Choroid plexus epithelial cell (primary cell): ENCODE data around the gene CA7.
A peak's percentile ranks its signal among the peaks of the same experiment; 100 is the strongest.

Experiments
- DNase-seq: peaks from one replicate; pipeline ENCODE4 v3.0.0-alpha.2; 2010; ENCODE audit warnings: low read depth
- H3K4me3 ChIP-seq: 2 replicates; pipeline ENCODE4 v1.5.1; 2011; ENCODE audit warnings: low read depth, mild to moderate bottlenecking, control low read depth, low read length, moderate library complexity
- TF ChIP-seq, protein P1 (sequence below): conservative IDR thresholded peaks from 2 replicates; pipeline ENCODE4 v1.5.1; 2011; ENCODE audit warnings: low read depth, mild to moderate bottlenecking, control low read depth, inconsistent platforms, low read length, moderate library complexity

CA7 gene

DNA sequence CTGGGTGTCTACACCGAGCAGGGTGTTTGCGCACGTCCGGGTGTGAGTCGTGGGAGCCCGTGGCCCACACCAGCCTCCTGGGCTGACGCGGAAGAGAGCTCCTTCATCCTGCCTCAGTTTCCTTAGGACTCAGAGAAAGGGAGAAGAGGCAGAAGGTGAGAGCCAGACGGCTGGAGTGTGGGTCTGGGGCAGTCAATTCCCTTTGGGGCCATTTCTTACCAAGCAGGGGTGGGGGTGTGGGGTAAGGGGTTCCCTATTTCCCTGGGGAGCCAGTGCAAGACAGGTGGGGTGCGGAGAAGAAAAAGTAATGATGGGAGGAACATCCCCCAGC is 831 bp downstream of the CA7 start:
- TF ChIP-seq, protein P1, sequence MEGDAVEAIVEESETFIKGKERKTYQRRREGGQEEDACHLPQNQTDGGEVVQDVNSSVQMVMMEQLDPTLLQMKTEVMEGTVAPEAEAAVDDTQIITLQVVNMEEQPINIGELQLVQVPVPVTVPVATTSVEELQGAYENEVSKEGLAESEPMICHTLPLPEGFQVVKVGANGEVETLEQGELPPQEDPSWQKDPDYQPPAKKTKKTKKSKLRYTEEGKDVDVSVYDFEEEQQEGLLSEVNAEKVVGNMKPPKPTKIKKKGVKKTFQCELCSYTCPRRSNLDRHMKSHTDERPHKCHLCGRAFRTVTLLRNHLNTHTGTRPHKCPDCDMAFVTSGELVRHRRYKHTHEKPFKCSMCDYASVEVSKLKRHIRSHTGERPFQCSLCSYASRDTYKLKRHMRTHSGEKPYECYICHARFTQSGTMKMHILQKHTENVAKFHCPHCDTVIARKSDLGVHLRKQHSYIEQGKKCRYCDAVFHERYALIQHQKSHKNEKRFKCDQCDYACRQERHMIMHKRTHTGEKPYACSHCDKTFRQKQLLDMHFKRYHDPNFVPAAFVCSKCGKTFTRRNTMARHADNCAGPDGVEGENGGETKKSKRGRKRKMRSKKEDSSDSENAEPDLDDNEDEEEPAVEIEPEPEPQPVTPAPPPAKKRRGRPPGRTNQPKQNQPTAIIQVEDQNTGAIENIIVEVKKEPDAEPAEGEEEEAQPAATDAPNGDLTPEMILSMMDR: no peak
- DNase-seq: no peak
- H3K4me3 ChIP-seq: peak overlapping the region; percentile 48

DNA sequence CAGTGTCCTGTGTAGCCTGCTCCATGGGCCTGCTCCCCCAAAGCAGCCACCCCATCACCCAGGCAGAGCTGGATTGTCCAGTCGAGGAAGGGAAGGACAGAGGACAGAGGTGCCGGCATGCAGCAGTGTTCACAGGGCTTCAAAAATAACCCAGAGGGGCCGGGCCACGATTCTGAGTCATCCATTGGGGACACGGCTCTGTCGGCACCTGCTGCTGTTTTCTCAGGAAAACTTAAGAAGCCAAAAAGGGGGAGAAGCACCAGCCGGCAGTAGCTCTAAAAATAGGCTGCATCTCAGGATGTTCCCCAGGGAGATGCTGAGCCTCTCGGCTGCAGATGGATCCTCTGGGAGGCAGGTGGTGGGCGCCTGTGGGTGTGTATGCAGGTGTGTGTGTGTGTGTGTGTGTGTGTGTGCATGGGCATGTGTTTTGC is 1.6 kb downstream of the CA7 start:
- no peak overlapping the region for H3K4me3 ChIP-seq
- DNase-seq: no peak
- TF ChIP-seq, protein P1: no peak

DNA sequence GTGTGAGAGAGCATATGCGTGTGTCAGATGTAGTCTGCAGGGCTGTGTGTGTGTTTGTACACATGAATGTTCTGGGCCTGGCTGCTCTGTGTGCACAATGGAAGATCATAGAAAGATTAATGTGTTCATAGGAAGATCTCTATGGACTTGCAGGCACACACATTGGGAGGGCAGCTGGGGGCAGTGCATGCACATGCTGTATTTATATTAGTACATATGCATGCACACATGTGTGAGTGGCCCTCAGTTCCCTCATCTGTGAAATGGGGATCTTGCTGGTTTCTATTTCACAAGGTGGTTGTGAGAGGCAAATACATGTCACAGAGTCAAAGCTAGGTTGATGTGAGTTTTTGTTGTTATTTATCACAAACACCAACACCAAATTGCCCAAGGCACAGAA is 2.1 kb downstream of the CA7 start:
- no peak overlapping the region for H3K4me3 ChIP-seq
- TF ChIP-seq, protein P1: no peak
- no peak for DNase-seq

DNA sequence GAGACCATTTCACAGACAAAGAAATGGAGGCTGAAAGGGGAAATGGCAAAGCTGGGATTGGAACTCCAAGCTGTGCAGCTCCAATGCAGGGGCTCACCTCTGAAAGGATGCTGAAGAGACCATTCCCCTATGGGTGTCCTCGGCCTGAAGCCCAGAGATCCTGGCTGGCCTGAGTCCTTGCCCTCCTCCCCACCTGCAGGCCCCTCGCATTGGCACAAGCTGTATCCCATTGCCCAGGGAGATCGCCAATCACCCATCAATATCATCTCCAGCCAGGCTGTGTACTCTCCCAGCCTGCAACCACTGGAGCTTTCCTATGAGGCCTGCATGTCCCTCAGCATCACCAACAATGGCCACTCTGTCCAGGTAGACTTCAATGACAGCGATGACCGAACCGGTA is 2.6 kb downstream of the CA7 start:
- TF ChIP-seq, protein P1: no peak
- no peak for DNase-seq
- H3K4me3 ChIP-seq: no peak overlapping the region

DNA sequence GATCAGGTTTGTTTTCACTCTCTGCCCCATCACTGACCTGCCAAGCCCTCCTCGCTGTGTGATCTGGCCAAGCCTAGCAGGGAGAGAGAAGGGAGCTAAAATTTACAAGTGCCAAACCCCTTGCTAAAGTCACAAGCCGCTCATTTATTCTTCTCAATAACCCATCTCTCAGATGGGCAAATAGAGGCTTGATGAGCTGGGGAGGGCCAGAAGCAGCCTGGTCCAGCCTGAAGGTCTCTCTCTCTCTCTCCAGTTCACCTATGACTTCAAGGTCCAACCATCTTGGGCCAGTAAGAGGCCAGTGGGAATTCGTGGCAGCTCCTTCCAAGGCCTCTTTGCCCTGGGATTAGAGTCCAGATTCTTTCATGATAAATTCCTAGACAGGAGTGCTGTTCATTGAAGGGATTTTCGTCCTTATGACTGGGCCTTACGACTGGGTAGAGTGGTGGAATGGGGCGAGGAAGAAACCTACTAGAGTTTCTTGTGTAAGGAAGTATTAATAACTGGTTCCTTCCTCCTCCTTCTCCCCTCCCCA is 3.4 kb downstream of the CA7 start:
- TF ChIP-seq, protein P1: no peak
- H3K4me3 ChIP-seq: no peak overlapping the region
- DNase-seq: no peak

DNA sequence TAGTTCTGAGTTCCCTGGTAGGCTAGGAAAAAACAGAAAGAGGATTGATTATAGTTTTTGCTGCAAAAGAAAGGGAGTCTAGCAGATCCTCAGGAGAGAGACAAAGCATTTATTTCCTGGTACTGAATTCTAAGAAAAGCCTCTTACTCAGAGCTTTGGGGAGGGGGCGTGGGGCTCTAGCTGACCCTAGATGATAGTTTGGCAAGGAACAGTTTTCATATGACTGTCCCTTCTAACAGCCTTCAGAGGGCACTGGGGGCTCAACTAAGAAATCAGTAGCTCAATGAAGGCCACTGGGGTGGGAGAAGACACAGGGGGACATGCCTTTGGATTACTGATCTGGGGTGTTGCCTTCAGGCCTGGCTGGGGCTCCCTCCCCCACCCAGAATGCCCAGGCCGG is 4.0 kb downstream of the CA7 start:
- H3K4me3 ChIP-seq: no peak overlapping the region
- TF ChIP-seq, protein P1: no peak
- no peak for DNase-seq

DNA sequence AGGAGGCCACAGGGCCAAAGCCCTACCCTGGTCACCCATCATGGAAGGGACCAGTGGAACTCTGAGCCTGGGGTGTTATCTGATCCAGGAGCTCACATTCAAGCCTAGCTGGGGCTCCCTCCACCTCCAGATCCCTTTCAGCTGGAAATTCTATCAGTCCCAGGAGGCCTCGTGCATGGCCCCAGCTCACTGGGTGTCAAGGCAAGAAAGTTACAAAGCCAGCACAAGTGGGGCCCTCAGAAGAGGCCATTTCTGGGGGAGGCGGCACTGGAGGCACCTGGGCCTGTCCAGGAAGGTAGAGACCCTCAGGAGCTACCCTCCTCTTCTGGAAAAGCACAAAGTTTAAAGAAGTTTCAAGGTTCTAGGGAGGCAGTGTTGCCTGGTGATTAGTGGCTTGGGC is 4.8 kb downstream of the CA7 start:
- TF ChIP-seq, protein P1: no peak
- no peak overlapping the region for H3K4me3 ChIP-seq
- no peak for DNase-seq
